ENCODE data around the gene LASP1NB.

DNA sequence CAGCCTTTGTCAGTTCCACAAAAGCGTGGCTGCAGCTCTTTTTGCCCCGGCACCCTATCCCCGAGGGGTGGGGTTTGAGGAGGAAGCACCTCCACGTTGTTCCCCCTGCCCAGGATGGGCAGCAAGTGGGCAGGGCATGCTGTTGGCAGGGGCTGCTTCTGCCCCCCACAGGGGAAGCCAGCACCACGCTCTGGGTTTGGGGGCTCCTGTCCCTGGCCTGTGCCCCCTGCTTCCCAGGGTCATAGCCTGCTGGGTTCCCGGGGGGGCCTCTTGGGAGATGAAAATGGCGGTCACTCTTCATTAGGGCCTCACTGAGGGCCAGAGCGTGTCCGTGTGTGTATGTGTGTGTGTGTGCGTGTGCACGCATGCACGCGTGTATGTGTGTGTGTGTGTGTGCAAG lies 32.8 kb upstream of the LASP1NB start:
- TF ChIP-seq, protein P1, sequence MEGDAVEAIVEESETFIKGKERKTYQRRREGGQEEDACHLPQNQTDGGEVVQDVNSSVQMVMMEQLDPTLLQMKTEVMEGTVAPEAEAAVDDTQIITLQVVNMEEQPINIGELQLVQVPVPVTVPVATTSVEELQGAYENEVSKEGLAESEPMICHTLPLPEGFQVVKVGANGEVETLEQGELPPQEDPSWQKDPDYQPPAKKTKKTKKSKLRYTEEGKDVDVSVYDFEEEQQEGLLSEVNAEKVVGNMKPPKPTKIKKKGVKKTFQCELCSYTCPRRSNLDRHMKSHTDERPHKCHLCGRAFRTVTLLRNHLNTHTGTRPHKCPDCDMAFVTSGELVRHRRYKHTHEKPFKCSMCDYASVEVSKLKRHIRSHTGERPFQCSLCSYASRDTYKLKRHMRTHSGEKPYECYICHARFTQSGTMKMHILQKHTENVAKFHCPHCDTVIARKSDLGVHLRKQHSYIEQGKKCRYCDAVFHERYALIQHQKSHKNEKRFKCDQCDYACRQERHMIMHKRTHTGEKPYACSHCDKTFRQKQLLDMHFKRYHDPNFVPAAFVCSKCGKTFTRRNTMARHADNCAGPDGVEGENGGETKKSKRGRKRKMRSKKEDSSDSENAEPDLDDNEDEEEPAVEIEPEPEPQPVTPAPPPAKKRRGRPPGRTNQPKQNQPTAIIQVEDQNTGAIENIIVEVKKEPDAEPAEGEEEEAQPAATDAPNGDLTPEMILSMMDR (IDR thresholded peaks at IDR 0.05), result no peak
- TF ChIP-seq POLR2A (IDR thresholded peaks at IDR 0.05), result no peak

Data from heart left ventricle (tissue), 13 donors.